OCI-LY3 (cell line): ENCODE data around the gene KRT79.
A peak's percentile ranks its signal among the peaks of the same experiment; 100 is the strongest.

Experiments
- H2AFZ ChIP-seq: fragments of 200-600, 300-600 bp; shearing (Covaris generic); 2 replicates; pipeline ENCODE4 v1.6.0; 2014; ENCODE audit warnings: antibody characterized with exemption, low read depth, low read length
- H3K27ac ChIP-seq: fragments of 200-600, 300-600 bp; sonication (generic); 2 replicates; pipeline ENCODE4 v1.5.1; 2014; ENCODE audit warnings: mild to moderate bottlenecking, low read length, moderate library complexity, mixed read lengths
- H3K27me3 ChIP-seq: fragments of 200-600, 300-600 bp; sonication (generic); 2 replicates; pipeline ENCODE4 v1.6.1; 2014; ENCODE audit warnings: low read depth, low read length, mixed read lengths
- H3K36me3 ChIP-seq: fragments of 200-600, 300-600 bp; sonication (generic); replicated peaks from 2 replicates; pipeline ENCODE3; 2014; ENCODE audit warnings: low read depth, low read length, mixed read lengths
- H3K4me1 ChIP-seq: fragments of 300-600, 200-600 bp; sonication (generic); 2 replicates; pipeline ENCODE4 v1.6.1; 2014; ENCODE audit warnings: low read length, mixed read lengths
- H3K4me2 ChIP-seq: fragments of 200-600, 300-600 bp; sonication (generic); 2 replicates; pipeline ENCODE4 v1.6.1; 2014; ENCODE audit warnings: low read length, mixed read lengths
- H3K4me3 ChIP-seq: fragments of 300-600, 200-600 bp; sonication (generic); 2 replicates; pipeline ENCODE4 v1.5.1; 2014; ENCODE audit warnings: antibody characterized with exemption, mild to moderate bottlenecking, low read length, moderate library complexity
- H3K79me2 ChIP-seq: fragments of 300-600, 200-600 bp; shearing (Covaris generic); 2 replicates; pipeline ENCODE4 v1.6.1; 2014; ENCODE audit warnings: mild to moderate bottlenecking, low read length, mixed read lengths
- H3K9ac ChIP-seq: fragments of 300-600, 200-600 bp; shearing (Covaris generic); 2 replicates; pipeline ENCODE4 v1.6.0; 2014; ENCODE audit warnings: mild to moderate bottlenecking, low read length, moderate library complexity
- H3K9me3 ChIP-seq: fragments of 200-600, 300-600 bp; shearing (Covaris generic); 2 replicates; pipeline ENCODE4 v1.6.1; 2014; ENCODE audit warnings: low read length, mixed read lengths; ENCODE audit not compliant: insufficient read depth
- H4K20me1 ChIP-seq: fragments of 200-600, 300-600 bp; sonication (generic); 2 replicates; pipeline ENCODE4 v1.6.1; 2016; ENCODE audit warnings: low read length, mixed read lengths; ENCODE audit not compliant: insufficient read depth
- EZH2phosphoT487 ChIP-seq: fragments of 200-600 bp; shearing (Covaris generic); IDR thresholded peaks from 2 replicates; pipeline ENCODE4 v1.6.1; 2018; ENCODE audit warnings: antibody characterized with exemption, mixed run types, low read depth
- TF ChIP-seq, protein P1 (sequence below): fragments of 200-600, 300-600 bp; sonication (generic); IDR thresholded peaks from 2 replicates; pipeline ENCODE4 v1.5.1; 2014; ENCODE audit warnings: antibody characterized with exemption, low read length, low read depth

Gene KRT79

DNA sequence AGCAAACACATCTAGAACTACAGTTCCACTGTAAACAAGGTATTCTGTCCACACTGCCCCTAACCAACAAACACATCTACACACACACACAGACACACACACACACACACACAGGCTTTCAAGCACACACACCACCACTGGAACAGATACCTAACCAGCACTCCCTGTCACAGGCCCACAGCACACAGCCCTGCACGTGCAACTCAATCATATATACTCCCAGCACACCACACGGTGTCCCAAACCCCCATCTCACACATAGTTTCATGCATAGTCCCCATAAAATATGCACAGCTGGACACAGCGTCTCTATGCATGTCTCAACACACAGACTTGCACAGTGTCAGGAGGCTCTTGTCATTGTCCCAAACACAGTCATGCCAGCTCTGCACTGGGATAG, 43.1 kb upstream of the KRT79 start:
- Histone ChIP-seq H3K4me2 (no peak overlapping the region), H3K9ac (no peak overlapping the region), H2AFZ (no peak overlapping the region), H3K27ac (no peak overlapping the region), H3K27me3 (peaks cover 8% of the 10 kb centered on the region), H3K4me1 (peaks cover 8% of the 10 kb centered on the region), H3K79me2 (no peaks in the 10 kb centered on the region), H3K36me3 (no peaks in the 10 kb centered on the region), H4K20me1 (no peaks in the 10 kb centered on the region), H3K9me3 (no peaks in the 10 kb centered on the region), H3K4me3 (no peak overlapping the region)
- no peak for TF ChIP-seq EZH2phosphoT487
- TF ChIP-seq, protein P1, sequence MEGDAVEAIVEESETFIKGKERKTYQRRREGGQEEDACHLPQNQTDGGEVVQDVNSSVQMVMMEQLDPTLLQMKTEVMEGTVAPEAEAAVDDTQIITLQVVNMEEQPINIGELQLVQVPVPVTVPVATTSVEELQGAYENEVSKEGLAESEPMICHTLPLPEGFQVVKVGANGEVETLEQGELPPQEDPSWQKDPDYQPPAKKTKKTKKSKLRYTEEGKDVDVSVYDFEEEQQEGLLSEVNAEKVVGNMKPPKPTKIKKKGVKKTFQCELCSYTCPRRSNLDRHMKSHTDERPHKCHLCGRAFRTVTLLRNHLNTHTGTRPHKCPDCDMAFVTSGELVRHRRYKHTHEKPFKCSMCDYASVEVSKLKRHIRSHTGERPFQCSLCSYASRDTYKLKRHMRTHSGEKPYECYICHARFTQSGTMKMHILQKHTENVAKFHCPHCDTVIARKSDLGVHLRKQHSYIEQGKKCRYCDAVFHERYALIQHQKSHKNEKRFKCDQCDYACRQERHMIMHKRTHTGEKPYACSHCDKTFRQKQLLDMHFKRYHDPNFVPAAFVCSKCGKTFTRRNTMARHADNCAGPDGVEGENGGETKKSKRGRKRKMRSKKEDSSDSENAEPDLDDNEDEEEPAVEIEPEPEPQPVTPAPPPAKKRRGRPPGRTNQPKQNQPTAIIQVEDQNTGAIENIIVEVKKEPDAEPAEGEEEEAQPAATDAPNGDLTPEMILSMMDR: no peak

DNA sequence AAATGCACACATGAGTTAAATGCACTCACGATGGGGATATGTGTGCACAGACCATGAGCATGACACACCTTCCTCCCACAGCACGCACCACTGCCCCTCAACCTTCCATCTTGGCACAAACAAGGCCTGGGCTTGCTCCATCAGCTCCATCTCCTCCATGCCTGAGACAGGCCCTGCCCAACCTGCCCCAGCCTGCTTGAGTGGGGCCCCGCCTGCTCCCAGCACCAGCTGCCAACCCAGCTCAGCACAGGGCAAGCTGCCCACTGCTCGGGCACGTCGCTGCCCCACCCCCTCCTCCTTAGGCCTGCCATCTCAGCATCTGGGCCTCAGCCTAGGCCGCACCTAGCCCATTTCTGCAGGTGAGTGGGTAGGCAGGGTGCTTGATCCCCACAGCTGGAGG, 42.3 kb upstream of the KRT79 start:
- no peaks in the 10 kb centered on the region for H4K20me1 ChIP-seq
- no peak overlapping the region for H3K9ac ChIP-seq

DNA sequence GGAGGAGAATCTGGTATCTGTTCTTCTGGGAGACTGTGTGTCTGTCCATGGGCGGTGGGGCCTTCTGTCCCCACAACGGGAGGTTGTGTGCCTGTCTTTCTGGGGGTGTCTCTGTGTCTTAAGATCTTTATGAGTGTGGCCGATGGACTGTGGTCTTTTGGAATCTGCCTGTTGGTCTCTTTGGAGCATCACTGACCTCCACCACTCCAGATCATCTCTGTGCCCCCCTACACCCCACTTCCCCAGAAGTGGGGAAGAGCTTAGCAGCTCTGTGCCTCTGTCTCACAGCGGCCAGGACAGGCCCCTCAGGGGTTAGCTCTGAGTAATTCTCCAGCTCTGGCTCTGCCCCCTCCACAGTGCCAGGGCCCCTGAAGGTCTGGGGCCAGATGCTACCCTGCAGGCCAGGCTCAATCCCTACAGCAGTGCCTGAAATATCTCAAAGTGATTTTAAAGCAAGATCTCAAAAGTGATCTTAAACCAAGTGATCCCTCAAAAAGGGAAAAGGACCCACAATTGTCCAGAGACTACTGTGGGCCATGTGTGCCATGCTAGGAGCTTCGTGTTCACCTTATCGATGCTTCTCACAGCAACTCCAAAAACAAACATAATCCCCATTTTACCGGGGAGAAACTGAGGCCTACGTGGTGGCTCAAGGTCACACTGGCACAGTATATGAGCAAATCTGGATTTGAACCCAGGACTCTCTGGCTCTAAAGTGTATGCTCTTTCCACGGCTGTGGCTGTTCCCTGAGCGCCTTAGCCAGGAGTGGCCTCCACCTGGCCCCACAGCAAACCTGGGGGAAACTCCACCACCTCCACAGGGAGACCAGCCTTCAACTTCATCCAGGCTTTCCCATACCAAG, 40.7 kb upstream of the KRT79 start:
- H3K9ac ChIP-seq: peak overlapping the region; percentile 74
- no peaks in the 10 kb centered on the region for H3K36me3 ChIP-seq
- peak overlapping the region; percentile 81 for H3K4me3 ChIP-seq
- peak overlapping the region; percentile 91; the same call in 1 of the 2 replicates for H2AFZ ChIP-seq
- TF ChIP-seq, protein P1: no peak
- no peak for TF ChIP-seq EZH2phosphoT487
- H3K4me2 ChIP-seq: peak overlapping the region; percentile 100
- no peaks in the 10 kb centered on the region for H4K20me1 ChIP-seq
- peaks cover 8% of the 10 kb centered on the region for H3K27me3 ChIP-seq
- H3K9me3 ChIP-seq: no peaks in the 10 kb centered on the region
- H3K4me1 ChIP-seq: peaks cover 12% of the 10 kb centered on the region
- no peaks in the 10 kb centered on the region for H3K79me2 ChIP-seq
- no peak overlapping the region for H3K27ac ChIP-seq

More for the DNA sequence above, 42.3 kb upstream of the KRT79 start:
- H3K36me3 ChIP-seq: no peaks in the 10 kb centered on the region
- H3K27me3 ChIP-seq: peaks cover 8% of the 10 kb centered on the region
- no peaks in the 10 kb centered on the region for H3K9me3 ChIP-seq
- H3K27ac ChIP-seq: no peak overlapping the region
- no peak overlapping the region for H3K4me2 ChIP-seq
- H3K4me3 ChIP-seq: no peak overlapping the region
- H2AFZ ChIP-seq: no peak overlapping the region
- TF ChIP-seq EZH2phosphoT487: no peak
- TF ChIP-seq, protein P1: no peak
- H3K79me2 ChIP-seq: no peaks in the 10 kb centered on the region
- H3K4me1 ChIP-seq: peaks cover 8% of the 10 kb centered on the region

DNA sequence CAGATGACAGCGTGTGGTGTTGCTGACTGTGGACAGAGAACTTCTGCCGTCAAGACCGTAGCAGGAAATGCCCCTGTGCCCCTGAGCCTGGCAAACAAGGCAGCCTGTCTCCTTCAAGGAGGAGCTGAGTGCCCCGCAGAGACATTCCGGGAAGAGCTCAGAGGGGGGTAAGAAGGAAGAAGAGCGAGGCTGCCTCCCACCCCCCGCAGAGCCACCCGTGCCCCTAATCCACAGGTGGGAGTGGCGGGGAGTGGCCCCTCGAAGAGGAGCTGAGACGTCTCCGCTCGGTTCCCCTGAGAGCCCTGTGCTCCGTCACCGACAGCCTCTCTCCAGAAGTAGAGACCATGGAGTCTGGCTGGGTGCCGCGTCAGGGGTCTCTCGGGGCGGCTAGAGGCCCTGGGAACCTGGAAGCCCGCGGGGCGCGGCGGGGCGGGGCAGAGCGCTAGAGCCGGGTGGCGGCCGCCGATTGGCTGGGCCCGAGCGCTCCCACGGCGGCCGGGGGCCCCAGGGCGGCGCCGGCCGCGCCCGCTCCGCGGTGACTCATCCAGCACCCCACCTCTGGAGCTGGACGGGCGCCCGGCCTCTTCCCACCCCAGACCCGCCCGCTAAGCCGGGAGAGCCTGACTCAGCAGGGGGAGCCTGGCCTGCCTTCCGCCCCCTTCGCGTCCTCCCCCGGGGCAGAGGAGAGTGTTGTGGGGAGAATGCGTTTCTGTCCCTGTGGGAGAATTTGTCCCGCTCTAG, 39.9 kb upstream of the KRT79 start:
- H3K9ac ChIP-seq: peak overlapping the region; percentile 74
- peak overlapping the region; percentile 100 for H3K4me2 ChIP-seq
- H4K20me1 ChIP-seq: no peaks in the 10 kb centered on the region
- TF ChIP-seq, protein P1: no peak
- no peak for TF ChIP-seq EZH2phosphoT487
- H3K4me1 ChIP-seq: peaks cover 12% of the 10 kb centered on the region
- H3K79me2 ChIP-seq: no peaks in the 10 kb centered on the region
- H3K27me3 ChIP-seq: peaks cover 8% of the 10 kb centered on the region
- no peaks in the 10 kb centered on the region for H3K9me3 ChIP-seq
- H3K27ac ChIP-seq: no peak overlapping the region
- H2AFZ ChIP-seq: peak overlapping the region; percentile 91
- no peaks in the 10 kb centered on the region for H3K36me3 ChIP-seq
- peak overlapping the region; percentile 81 for H3K4me3 ChIP-seq
